H1 (cell line): ENCODE data around the gene MACROD2. TPM values are rescaled to one million over a fixed set of nuclear protein-coding genes. Genes with fewer than 3 reads are reported as not detected.

Source experiments
- CTCF ChIA-PET: fragments of 300-600 bp; sonication (Branson Sonifier 250); formaldehyde crosslinking; loops from one replicate; lab custom pipeline; 2021; ENCODE audit not compliant: partially characterized antibody; lab: Charles Lee
- POLR2A ChIA-PET: fragments of 300-600 bp; sonication (Branson Sonifier 250); formaldehyde crosslinking; loops from one replicate; lab custom pipeline; 2021; ENCODE audit warnings: inconsistent platforms; ENCODE audit not compliant: partially characterized antibody; lab: Charles Lee
- DNase-seq, 2 experiments: peaks; one replicate each; pipeline versions ENCODE4 v3.0.0 to v3.0.0-alpha.2; 2010 to 2022; ENCODE audit warnings: low spot score in 2 of 2, low read depth in 1 of 2, mixed read lengths in 1 of 2
- FAIRE-seq: peaks from 2 replicates; lab custom pipeline; 2011; peaks lifted over from hg19 to GRCh38; lab: Jason Lieb, UNC
- H2AFZ ChIP-seq: 2 replicates; pipeline ENCODE4 v1.8.1; 2012; ENCODE audit warnings: low read length, inconsistent platforms
- H2AK5ac ChIP-seq: 2 replicates; pipeline ENCODE4 v1.6.1; 2013; ENCODE audit warnings: low read depth, low read length
- H2BK120ac ChIP-seq: replicated peaks from 2 replicates; pipeline ENCODE3; 2013; ENCODE audit warnings: low read depth, low read length, inconsistent platforms
- H2BK12ac ChIP-seq: 2 replicates; pipeline ENCODE4 v1.6.1; 2013; ENCODE audit warnings: low read depth, low read length
- H2BK15ac ChIP-seq: 2 replicates; pipeline ENCODE4 v1.6.1; 2013; ENCODE audit warnings: low read length
- H2BK20ac ChIP-seq: 2 replicates; pipeline ENCODE4 v1.6.1; 2013; ENCODE audit warnings: low read length
- H2BK5ac ChIP-seq: 2 replicates; pipeline ENCODE4 v1.6.1; 2013; ENCODE audit warnings: low read depth, low read length
- H3K14ac ChIP-seq: 2 replicates; pipeline ENCODE4 v1.6.1; 2013; ENCODE audit warnings: inconsistent platforms; ENCODE audit not compliant: insufficient read length
- H3K18ac ChIP-seq: 2 replicates; pipeline ENCODE4 v1.6.1; 2013; ENCODE audit warnings: low read length; ENCODE audit errors: extremely low read depth
- H3K23ac ChIP-seq: 2 replicates; pipeline ENCODE4 v1.6.1; 2013; ENCODE audit warnings: inconsistent platforms; ENCODE audit not compliant: insufficient read length
- H3K23me2 ChIP-seq: 2 replicates; pipeline ENCODE4 v1.6.1; 2013; ENCODE audit warnings: low read depth, low read length
- H3K27ac ChIP-seq: 2 replicates; pipeline ENCODE4 v1.6.1; 2011; ENCODE audit warnings: low read depth, low read length, inconsistent platforms
- H3K27me3 ChIP-seq, 4 experiments: replicated peaks in 1 of 4; 1 replicate in 1 of 4; 2 replicates in 3 of 4; pipeline versions ENCODE4 v1.6.1 to v1.8.1; 2011 to 2013; ENCODE audit warnings: low read length in 3 of 4, mild to moderate bottlenecking in 3 of 4, inconsistent platforms in 2 of 4, mixed read lengths in 2 of 4, moderate library complexity in 1 of 4; ENCODE audit not compliant: control insufficient read depth in 3 of 4, insufficient read depth in 3 of 4; ENCODE audit errors: extremely low read depth in 1 of 4
- H3K36me3 ChIP-seq, 4 experiments: 2 replicates each; pipeline versions ENCODE4 v1.6.1 to v1.8.1; 2011 to 2013; ENCODE audit warnings: mild to moderate bottlenecking in 4 of 4, low read length in 3 of 4, moderate library complexity in 2 of 4, control low read depth in 1 of 4, inconsistent platforms in 1 of 4; ENCODE audit not compliant: insufficient read depth in 4 of 4, control insufficient read depth in 2 of 4
- H3K4ac ChIP-seq: replicated peaks from 2 replicates; pipeline ENCODE3; 2013; ENCODE audit warnings: low read length, low read depth, mixed read lengths, inconsistent platforms; ENCODE audit not compliant: insufficient read length
- H3K4me1 ChIP-seq, 4 experiments: replicated peaks in 1 of 4; 1 replicate in 1 of 4; 2 replicates in 3 of 4; pipeline versions ENCODE4 v1.6.1 to v1.8.1; 2011 to 2013; ENCODE audit warnings: low read length in 3 of 4, inconsistent platforms in 2 of 4, mixed read lengths in 1 of 4; ENCODE audit not compliant: insufficient read depth in 4 of 4, control insufficient read depth in 3 of 4
- H3K4me2 ChIP-seq, 2 experiments: 2 replicates each; pipeline versions ENCODE4 v1.6.1 to v1.8.1; 2011 to 2013; ENCODE audit warnings: low read depth in 2 of 2, low read length in 2 of 2, control low read depth in 1 of 2, inconsistent platforms in 1 of 2, mild to moderate bottlenecking in 1 of 2; ENCODE audit not compliant: insufficient read depth in 1 of 2
- H3K4me3 ChIP-seq, 4 experiments: fragments of 200-600, 300-600 bp in 1 of 4; sonication (generic), shearing (Covaris generic), sonication (Bioruptor Twin) in 1 of 4; 2 replicates each; pipeline versions ENCODE4 v1.5.1 to v1.8.1; 2011 to 2016; ENCODE audit warnings: low read length in 4 of 4, low read depth in 3 of 4, control low read depth in 2 of 4, inconsistent platforms in 2 of 4, mild to moderate bottlenecking in 2 of 4, mixed read lengths in 1 of 4, moderate library complexity in 1 of 4; ENCODE audit not compliant: insufficient read depth in 2 of 4; ENCODE audit errors: extremely low read depth in 1 of 4
- H3K56ac ChIP-seq: replicated peaks from 2 replicates; pipeline ENCODE3; 2013; ENCODE audit warnings: low read depth, mild to moderate bottlenecking, mixed read lengths, low read length, inconsistent platforms; ENCODE audit not compliant: insufficient read length
- H3K79me1 ChIP-seq: 2 replicates; pipeline ENCODE4 v1.6.1; 2013; ENCODE audit warnings: low read depth, low read length, control low read depth
- H3K79me2 ChIP-seq, 2 experiments: 2 replicates each; pipeline versions ENCODE4 v1.6.1 to v1.8.1; 2012 to 2013; ENCODE audit warnings: low read length in 2 of 2, mild to moderate bottlenecking in 2 of 2, inconsistent platforms in 1 of 2; ENCODE audit not compliant: insufficient read depth in 2 of 2, control insufficient read depth in 1 of 2
- H3K9ac ChIP-seq, 4 experiments: replicated peaks in 1 of 4; 1 replicate in 1 of 4; 2 replicates in 3 of 4; pipeline versions ENCODE4 v1.6.1 to v1.8.1; 2011 to 2013; ENCODE audit warnings: low read depth in 3 of 4, low read length in 3 of 4, control low read depth in 2 of 4, mild to moderate bottlenecking in 2 of 4, moderate library complexity in 2 of 4, inconsistent platforms in 1 of 4; ENCODE audit errors: extremely low read depth in 1 of 4
- H3K9me3 ChIP-seq, 2 experiments: 2 replicates each; pipeline versions ENCODE4 v1.6.1 to v1.8.1; 2012 to 2013; ENCODE audit warnings: mild to moderate bottlenecking in 2 of 2, moderate library complexity in 2 of 2, control low read depth in 1 of 2, inconsistent platforms in 1 of 2, low read depth in 1 of 2, low read length in 1 of 2, mixed read lengths in 1 of 2; ENCODE audit not compliant: insufficient read depth in 2 of 2
- H4K20me1 ChIP-seq, 2 experiments: replicated peaks in 1 of 2; 2 replicates each; pipeline versions ENCODE3 to v1.8.1; 2011 to 2013; ENCODE audit warnings: inconsistent platforms in 2 of 2, low read length in 2 of 2, mild to moderate bottlenecking in 1 of 2; ENCODE audit not compliant: insufficient read depth in 2 of 2, control insufficient read depth in 1 of 2
- H4K5ac ChIP-seq: 2 replicates; pipeline ENCODE4 v1.6.1; 2013; ENCODE audit warnings: low read length, low read depth, mixed read lengths, inconsistent platforms; ENCODE audit not compliant: insufficient read length
- H4K8ac ChIP-seq: 2 replicates; pipeline ENCODE4 v1.8.0; 2013; ENCODE audit warnings: mild to moderate bottlenecking, moderate library complexity, low read length, inconsistent platforms; ENCODE audit not compliant: insufficient read depth; ENCODE audit errors: extremely low read depth
- H4K91ac ChIP-seq: replicated peaks from 2 replicates; pipeline ENCODE3; 2013; ENCODE audit warnings: low read length, mixed read lengths, inconsistent platforms; ENCODE audit not compliant: insufficient read length
- BACH1 ChIP-seq: IDR thresholded peaks from 2 replicates; pipeline ENCODE4 v1.6.1; 2012; ENCODE audit warnings: low read length, improper control_type of control experiment
- BCL11A ChIP-seq, 2 experiments: IDR thresholded peaks; one replicate each; pipeline ENCODE4 v1.6.1; 2011; ENCODE audit warnings: low read depth in 2 of 2, low read length in 2 of 2, mild to moderate bottlenecking in 2 of 2
- CEBPB ChIP-seq: IDR thresholded peaks from 2 replicates; pipeline ENCODE4 v1.6.1; 2012; ENCODE audit warnings: low read depth, low read length
- CTBP2 ChIP-seq: IDR thresholded peaks from 2 replicates; pipeline ENCODE4 v1.7.0; 2011; ENCODE audit warnings: borderline replicate concordance, mild to moderate bottlenecking, moderate library complexity, mixed read lengths, low read length; ENCODE audit not compliant: insufficient read depth, insufficient read length
- JUND ChIP-seq: IDR thresholded peaks from 2 replicates; pipeline ENCODE4 v1.6.1; 2011; ENCODE audit warnings: mild to moderate bottlenecking, improper control_type of control experiment, low read length
- KDM5A ChIP-seq: fragments of 200-600 bp; IDR thresholded peaks from 2 replicates; pipeline ENCODE4 v1.7.1; 2012; ENCODE audit warnings: mild to moderate bottlenecking, low read length, inconsistent platforms, mixed read lengths
- MAFK ChIP-seq: IDR thresholded peaks from 2 replicates; pipeline ENCODE4 v1.6.1; 2012; ENCODE audit warnings: low read depth, mild to moderate bottlenecking, improper control_type of control experiment, low read length
- POLR2AphosphoS5 ChIP-seq: IDR thresholded peaks from 2 replicates; pipeline ENCODE4 v1.6.1; 2011; ENCODE audit warnings: low read depth, low read length
- RAD21 ChIP-seq, 2 experiments: IDR thresholded peaks in 1 of 2; conservative IDR thresholded peaks in 1 of 2; 2 replicates each; pipeline ENCODE4 v1.6.1; 2011; ENCODE audit warnings: low read depth in 2 of 2, low read length in 2 of 2, improper control_type of control experiment in 1 of 2, inconsistent platforms in 1 of 2, mild to moderate bottlenecking in 1 of 2, moderate library complexity in 1 of 2
- SIN3A ChIP-seq, 2 experiments: IDR thresholded peaks in 1 of 2; conservative IDR thresholded peaks in 1 of 2; 2 replicates each; pipeline ENCODE4 v1.6.1; 2011 to 2012; ENCODE audit warnings: low read length in 2 of 2, improper control_type of control experiment in 1 of 2, low read depth in 1 of 2, mild to moderate bottlenecking in 1 of 2
- SIX5 ChIP-seq: IDR thresholded peaks from 2 replicates; pipeline ENCODE4 v1.6.1; 2011; ENCODE audit warnings: mild to moderate bottlenecking, low read depth, low read length
- SP1 ChIP-seq: IDR thresholded peaks from 2 replicates; pipeline ENCODE4 v1.6.1; 2011; ENCODE audit warnings: low read depth, low read length
- SP4 ChIP-seq: IDR thresholded peaks from 2 replicates; pipeline ENCODE4 v1.6.1; 2012; ENCODE audit warnings: low read length, inconsistent platforms
- TCF12 ChIP-seq: IDR thresholded peaks from 2 replicates; pipeline ENCODE4 v1.6.1; 2011; ENCODE audit warnings: low read depth, mild to moderate bottlenecking, low read length
- WGBS, 2 experiments: shearing (Covaris generic) in 1 of 2; methylation state at CpG; one replicate each; pipeline versions ENCODE4 v1.1.6 to v1.1.7; 2013 to 2015; ENCODE audit warnings: low lambda C conversion rate in 2 of 2, mixed read lengths in 2 of 2, inconsistent platforms in 1 of 2, low coverage in 1 of 2, missing lambda C conversion rate in 1 of 2; ENCODE audit not compliant: insufficient replicate concordance in 2 of 2, insufficient coverage in 1 of 2, insufficient read length in 1 of 2; ENCODE audit errors: extremely low coverage in 1 of 2, missing lambda C conversion rate in 1 of 2; 5-methylcytosine and 5-hydroxymethylcytosine counted together
- polyA plus RNA-seq, 7 experiments: library from polyadenylated mRNA; depleted of rRNA in 3 of 7; stranded (reverse) in 5 of 7; unstranded in 2 of 7; fragments of >200 nt in 5 of 7; fragments of 200-250 nt in 2 of 7; gene quantifications; 1 replicate in 5 of 7; 2 replicates in 1 of 7; 4 replicates in 1 of 7; pipeline versions ENCODE4 v1.2.1 to v1.2.3, GENCODE V29; 2011 to 2013; ENCODE audit warnings: missing spikeins in 2 of 7, mixed read lengths in 2 of 7
- total RNA-seq: library from RNA; stranded (reverse); fragmentation: NEBNext Ultra II Directional; extraction: Animal tissue kit (Norgen Biotek cat#: 25700); gene quantifications from 2 replicates; pipeline ENCODE4 v1.2.1, GENCODE V29; 2021

The MACROD2 gene
- total and polyA plus RNA-seq, 2 of the 8 experiments (the other 6 are each of a cell fraction or from before 2014, with no cell fraction given) = 0.70 to 3.9 TPM

DNA sequence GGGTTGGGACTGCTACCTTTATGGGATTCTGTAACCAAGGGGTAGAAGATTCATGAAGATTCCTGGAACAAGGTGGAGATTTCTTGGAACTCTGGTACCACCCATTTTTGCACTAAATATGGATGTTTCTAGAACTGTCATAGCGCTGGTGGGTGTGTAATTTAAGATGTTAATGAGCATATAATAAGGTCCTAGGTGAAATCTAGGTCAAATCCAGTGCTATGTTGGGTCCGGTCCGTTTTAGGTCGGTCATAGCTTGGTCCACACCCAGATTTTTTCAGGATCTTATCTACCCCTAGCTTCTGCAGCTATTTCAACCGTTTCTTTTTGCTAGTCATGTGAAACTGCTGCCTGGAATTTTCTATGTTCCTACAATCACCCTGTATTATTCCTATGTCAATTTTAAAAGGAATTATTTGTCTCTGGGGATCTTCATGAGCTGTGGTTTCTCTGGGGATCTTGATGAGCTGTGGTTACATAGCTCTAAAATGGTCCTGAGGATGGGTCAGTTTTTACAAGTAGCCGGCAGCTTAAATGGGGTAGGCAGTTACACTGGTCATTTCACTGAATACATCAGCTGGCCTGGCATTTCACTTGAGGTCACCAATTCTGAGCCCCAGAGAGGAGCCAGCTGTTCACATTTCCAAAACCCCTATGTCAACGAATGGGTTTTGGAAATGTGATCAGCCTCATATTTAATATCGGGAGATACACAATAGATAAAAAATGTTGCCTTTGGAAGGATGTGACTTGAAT lies 994.4 kb downstream of the MACROD2 start:
- no peak overlapping the region for H3K23ac ChIP-seq
- no peak overlapping the region for H3K4ac ChIP-seq
- H2AFZ ChIP-seq = no peak overlapping the region
- no peak overlapping the region for H2BK120ac ChIP-seq
- ChIA-PET CTCF (interaction anchor here (1.1 to 1.2 kb wide), 2 partner anchors 9 to 654 kb away, joined by 3 read pairs; no protein-coding TSS in a partner anchor), POLR2A (no interaction called here)
- no peak overlapping the region for H4K91ac ChIP-seq
- H3K27me3 ChIP-seq = peaks cover 0 to 1% (median 0%) of the 10 kb centered on the region in 4 experiments; a peak in 1 of 7 replicates
- no peak overlapping the region for H4K5ac ChIP-seq
- H4K8ac ChIP-seq = no peak overlapping the region
- no peak overlapping the region for H2BK15ac ChIP-seq
- no peak overlapping the region for H2BK20ac ChIP-seq
- H3K79me1 ChIP-seq = no peaks in the 10 kb centered on the region
- WGBS, 2 experiments = 95% methylated on average over 8 of the region's 8 CpGs; no CpG with 5 or more reads in 1 of the 2 experiments
- DNase-seq (no peak), FAIRE-seq (no peak)
- no peaks in the 10 kb centered on the region for H4K20me1 ChIP-seq
- no peak overlapping the region for H3K4me3 ChIP-seq
- no peak overlapping the region for H3K4me2 ChIP-seq
- no peaks in the 10 kb centered on the region for H3K4me1 ChIP-seq
- H3K23me2 ChIP-seq = peaks cover 1% of the 10 kb centered on the region; the same call in 1 of the 2 replicates
- H3K36me3 ChIP-seq = no peaks in the 10 kb centered on the region
- H2BK5ac ChIP-seq = no peak overlapping the region
- no peaks in the 10 kb centered on the region for H3K79me2 ChIP-seq
- H3K18ac ChIP-seq = no peak overlapping the region
- no peak overlapping the region for H2BK12ac ChIP-seq
- no peaks in the 10 kb centered on the region for H3K9me3 ChIP-seq
- H3K9ac ChIP-seq = no peak overlapping the region
- no peak overlapping the region for H2AK5ac ChIP-seq
- no peak overlapping the region for H3K27ac ChIP-seq
- H3K56ac ChIP-seq = no peak overlapping the region
- no peak overlapping the region for H3K14ac ChIP-seq
- no peak for TF ChIP-seq SIX5
- no peak for TF ChIP-seq TCF12
- TF ChIP-seq JUND = no peak
- TF ChIP-seq SP4 = no peak
- no peak for TF ChIP-seq MAFK
- TF ChIP-seq POLR2AphosphoS5 = no peak
- TF ChIP-seq CTBP2 = no peak
- no peak for TF ChIP-seq SP1
- TF ChIP-seq CEBPB = no peak
- no peak for TF ChIP-seq SIN3A (conservative IDR thresholded peaks at IDR 0.05 in 1 of 2, IDR thresholded peaks at IDR 0.05 in 1 of 2; ENCODE audit: low read depth in 1 of 2, low read length in 2 of 2)
- TF ChIP-seq BCL11A (IDR thresholded peaks at IDR 0.05; ENCODE audit: low read depth in 2 of 2, low read length in 2 of 2) = no peak
- no peak for TF ChIP-seq BACH1
- TF ChIP-seq KDM5A = no peak
- TF ChIP-seq RAD21 (IDR thresholded peaks at IDR 0.05 in 1 of 2, conservative IDR thresholded peaks at IDR 0.05 in 1 of 2; ENCODE audit: low read depth in 2 of 2, low read length in 2 of 2) = no peak
